GM19395 (cell line): ENCODE measurements around the gene GRAMD2B.
"Not testable (repeated sequence)": the region's sequence is repeated elsewhere in the genome, so short reads cannot be mapped to it uniquely, and the experiment has no call there.

Experiments used
- ATAC-seq: cut with Tn5 transposase; IDR thresholded peaks from one replicate; pipeline ENCODE4 v1.9.1; 2021; ENCODE audit warnings: mild to moderate bottlenecking, moderate library complexity; ENCODE audit not compliant: unreplicated experiment

GRAMD2B gene

GRCh38 chr5:126508251-126508961 lies 85.2 kb downstream of the GRAMD2B start:
- no peak for ATAC-seq

DNA sequence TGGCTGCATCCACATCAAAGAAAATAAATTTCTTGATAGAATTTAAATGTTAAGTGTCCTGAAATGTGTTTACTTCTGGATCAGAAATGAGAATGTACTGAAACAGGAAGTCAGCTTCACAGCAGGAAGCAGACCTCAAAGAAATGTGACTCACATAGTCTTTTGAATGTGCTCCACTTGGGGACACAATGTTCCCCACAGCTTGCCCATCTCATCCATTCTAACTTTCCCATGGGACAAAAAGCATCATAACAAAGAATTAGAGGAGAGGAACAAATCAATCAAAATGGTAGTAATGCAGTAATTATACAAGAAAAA lies 85.7 kb downstream of the GRAMD2B start:
- no peak for ATAC-seq

GRCh38 chr5:126509339-126509738 lies 86.1 kb downstream of the GRAMD2B start:
- ATAC-seq, result no peak

DNA sequence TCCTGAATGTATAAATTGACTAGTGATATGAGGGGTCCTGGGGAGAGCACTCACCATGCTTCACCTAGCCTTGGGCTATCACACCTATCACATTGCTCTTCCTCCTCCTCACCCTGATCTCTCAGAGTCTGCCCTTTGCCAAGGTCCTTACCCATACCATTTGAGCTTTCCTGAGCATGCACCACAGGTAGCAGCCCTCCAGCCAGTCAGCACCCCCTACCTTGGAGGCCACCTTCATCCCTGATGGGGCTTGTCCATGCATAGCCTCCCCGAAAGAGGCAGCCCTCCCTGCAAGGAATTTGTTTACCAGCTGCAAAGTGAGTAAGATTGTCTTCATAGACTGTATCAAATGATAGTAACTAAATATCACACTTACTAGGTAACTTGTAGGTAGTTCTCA lies 88.8 kb downstream of the GRAMD2B start:
- ATAC-seq, result no peak

DNA sequence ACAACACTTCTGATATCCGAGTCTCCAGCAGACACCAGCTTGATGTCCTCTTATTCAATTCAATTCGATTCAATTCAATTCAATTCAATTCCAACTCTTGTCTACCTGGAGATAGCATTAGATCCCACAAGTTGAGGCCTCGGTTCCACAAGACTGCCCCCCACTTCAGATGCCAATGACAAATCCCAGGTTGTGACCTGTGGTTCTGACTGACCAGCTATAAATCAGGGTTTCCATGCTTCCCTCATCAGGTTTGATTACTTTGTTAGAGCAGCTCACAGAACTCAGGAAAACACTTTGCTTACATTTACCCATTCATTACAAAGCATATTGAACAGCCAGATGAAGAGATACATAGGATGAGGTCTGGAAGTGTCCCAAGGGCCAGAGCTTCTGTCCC lies 89.2 kb downstream of the GRAMD2B start:
- no peak for ATAC-seq

DNA sequence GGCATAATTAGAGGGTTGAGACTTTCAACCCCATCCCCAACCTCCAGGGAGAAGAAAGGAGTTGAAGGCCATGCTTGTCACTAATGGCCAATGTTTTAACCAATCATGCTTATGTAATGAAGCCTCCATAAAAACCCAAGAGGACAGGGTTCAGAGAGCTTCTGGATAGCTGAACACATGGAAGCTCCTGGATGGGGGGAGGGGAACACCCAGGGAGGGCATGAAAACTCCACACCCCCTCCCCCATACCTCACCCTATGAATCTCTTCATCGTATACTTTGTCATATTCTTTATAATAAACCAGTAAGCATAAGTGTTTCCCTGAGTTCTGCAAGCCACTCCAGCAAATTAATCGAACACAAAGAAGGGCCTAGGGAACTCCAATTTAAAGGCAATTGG lies 90.1 kb downstream of the GRAMD2B start:
- ATAC-seq, result no peak

GRCh38 chr5:126513703-126514102 lies 90.5 kb downstream of the GRAMD2B start:
- no peak for ATAC-seq

GRCh38 chr5:126514131-126514557 lies 90.9 kb downstream of the GRAMD2B start:
- ATAC-seq, result no peak

DNA sequence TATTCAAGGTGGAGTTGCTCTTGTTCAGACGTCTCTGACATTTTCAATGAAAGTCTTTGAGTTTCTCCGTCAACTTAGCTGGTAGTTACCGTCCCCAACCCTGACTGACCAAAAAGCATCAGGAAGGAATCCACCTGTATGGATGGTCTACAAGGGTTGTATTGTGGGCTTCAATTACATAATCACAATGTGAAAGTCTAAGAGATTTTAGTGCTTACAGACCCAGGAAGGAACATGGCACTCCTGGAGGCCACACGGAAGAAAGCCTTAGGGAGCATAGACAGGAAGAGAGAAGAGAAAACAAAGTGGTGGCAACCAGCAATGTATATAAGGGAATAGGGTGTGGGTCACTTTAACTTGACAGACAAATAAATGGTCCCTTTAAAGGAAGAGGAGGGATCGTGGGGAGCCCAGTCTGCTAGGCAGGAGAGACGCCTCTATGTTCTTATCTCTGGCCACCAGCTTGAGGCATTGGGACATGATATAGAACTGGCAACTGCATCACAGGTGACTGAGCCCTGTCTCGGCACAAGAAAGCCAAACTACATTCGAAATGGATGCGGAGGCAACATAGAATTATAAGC lies 91.4 kb downstream of the GRAMD2B start:
- no peak for ATAC-seq

DNA sequence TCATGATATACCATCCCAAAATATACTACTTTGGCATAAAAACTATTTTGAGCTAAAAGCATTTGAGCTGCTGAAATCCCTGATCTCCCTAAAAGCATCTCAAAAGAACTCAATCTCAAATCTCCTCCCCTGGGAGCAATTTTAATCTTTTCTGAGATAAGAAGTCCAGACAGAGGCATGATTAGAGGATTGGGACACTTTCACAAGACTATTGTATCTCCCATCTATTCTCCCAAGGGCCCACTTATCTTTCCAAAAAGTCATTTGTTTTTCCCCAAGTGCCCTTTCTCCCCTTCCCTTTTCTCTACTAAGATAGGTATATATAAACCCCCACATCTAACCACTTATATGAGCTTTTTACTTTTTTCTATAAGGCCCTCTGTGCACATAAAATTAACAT lies 92.1 kb downstream of the GRAMD2B start:
- no peak for ATAC-seq

GRCh38 chr5:126516133-126516532 lies 92.9 kb downstream of the GRAMD2B start:
- ATAC-seq, result no peak

- ATAC-seq, result no peak
Measured at GRCh38 chr5:126516852-126517251, 93.6 kb downstream of the GRAMD2B start.

DNA sequence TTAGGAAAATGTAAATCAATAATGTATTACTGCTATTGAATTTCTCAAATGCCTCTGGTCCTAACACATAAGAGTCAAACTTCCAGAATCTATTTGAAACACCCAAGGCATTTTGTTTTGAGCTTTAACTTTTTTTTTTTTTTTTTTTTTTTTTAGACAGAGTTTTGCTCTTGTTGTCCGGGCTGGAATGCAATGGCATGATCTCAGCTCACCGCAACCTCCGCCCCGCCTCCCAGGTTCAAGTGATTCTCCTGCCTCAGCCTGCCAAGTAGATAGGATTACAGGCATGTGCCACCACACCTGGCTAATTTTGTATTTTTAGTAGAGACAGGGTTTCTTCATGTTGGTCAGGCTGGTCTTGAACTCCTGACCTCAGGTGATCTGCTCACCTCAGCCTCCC lies 96.0 kb downstream of the GRAMD2B start:
- not testable (repeated sequence) for ATAC-seq

DNA sequence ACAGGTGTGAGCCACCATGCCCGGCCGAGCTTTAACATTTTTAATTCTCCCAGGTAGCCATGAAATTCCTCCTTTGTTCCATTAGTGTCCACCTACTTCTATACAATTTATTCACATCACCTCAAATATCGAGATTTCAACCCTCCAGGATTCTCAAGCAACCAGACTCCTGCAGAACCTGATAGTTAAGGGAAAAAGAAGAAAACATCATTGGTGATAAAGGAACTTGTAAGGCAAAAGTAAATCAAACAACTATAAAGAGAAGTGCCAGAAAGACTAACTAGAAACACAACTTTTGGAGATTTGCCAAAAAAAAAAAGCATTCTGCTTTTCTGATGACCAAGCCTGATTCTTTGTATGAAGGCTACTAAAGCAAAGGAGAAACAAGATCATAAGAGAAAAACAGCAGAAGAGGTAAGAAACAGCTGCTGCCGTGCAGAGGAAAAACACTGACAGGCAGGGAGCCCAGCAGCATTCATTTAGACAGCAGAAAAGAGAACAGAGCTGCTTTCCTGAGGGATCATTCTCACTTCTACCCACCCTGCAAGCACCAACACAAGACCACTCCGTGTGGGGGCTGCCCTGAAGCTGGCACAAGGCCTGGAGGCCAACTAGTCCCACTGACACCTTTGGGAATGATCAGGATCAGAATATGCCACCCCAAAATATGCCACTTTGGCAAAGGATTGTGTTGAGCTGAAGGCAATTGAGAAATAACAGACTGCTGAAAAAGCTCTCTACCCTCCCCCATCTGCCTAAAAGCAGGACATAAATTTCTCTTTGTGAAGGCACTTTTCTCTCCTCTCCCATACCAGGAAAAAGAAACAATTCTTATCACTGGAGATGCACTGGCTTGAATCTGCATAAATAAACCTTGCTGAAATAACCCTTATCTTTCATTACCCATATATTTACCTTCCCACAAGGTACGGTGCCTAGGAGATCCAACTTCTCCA lies 96.7 kb downstream of the GRAMD2B start:
- no peak for ATAC-seq

GRCh38 chr5:126520593-126520953 lies 97.4 kb downstream of the GRAMD2B start:
- no peak for ATAC-seq

- no peak for ATAC-seq
Measured at GRCh38 chr5:126521130-126521529, 97.9 kb downstream of the GRAMD2B start.

DNA sequence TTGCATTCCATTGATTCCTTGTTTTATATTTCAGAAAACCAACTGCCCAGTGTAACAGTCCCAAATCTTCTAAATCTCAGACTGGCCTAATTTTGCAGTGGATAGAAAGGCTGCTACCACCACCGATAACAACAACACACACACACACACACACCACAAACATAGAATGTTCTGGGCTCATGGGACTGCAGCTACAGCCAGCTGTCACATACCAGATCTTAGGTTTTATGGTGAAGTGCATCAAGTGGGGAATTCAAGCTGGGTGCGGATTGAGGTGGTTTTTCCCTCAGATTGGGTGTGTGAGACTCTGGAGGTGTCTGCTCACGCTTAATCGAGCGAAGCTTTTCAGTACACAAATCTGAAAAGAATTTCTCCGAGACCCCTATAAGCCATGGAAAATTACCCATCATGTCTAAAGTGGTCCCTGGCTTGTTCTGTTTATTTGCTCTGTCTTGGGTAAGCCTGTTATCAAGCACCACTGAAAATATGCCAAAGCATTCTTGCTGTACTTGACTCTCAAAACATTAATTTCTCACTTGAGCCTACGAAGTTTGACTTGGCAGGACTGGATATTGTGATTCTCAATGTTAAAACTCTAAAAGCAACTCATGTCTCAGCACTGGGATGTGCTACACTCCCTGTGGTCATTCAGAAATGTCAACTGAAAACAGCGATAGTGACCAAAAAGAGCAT lies 100.8 kb downstream of the GRAMD2B start:
- no peak for ATAC-seq

DNA sequence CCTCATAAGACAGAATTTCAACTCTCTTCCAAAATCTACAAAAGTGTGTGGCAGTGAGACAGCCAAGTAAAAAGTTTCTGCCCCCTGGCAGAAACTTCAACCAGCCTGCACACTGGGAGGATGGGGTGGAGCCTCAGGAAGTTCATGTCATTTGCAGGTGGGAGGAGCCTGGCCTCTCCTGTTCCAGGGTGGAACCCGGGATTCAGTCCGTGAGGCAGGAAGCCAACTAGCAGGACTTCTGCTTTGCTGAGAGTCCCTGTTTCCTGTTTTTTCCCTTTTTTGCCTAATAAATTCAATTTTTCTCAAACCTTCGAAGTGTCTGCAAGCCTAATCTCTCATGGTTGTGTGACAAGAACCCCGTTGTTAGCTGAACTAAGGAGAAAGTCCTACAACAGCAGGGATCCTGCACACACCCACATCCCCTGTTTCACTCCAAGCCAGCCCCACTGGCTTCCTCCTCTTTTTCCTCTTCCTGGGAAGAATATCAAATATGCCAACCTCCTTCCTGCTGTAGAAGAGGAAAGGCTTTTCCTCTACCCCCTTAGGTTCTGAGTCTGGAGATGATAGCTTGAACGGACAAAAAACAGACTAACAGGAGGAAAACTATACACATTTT lies 102.5 kb downstream of the GRAMD2B start:
- no peak for ATAC-seq

- ATAC-seq, result no peak
Measured at GRCh38 chr5:126526493-126526892, 103.3 kb downstream of the GRAMD2B start.

DNA sequence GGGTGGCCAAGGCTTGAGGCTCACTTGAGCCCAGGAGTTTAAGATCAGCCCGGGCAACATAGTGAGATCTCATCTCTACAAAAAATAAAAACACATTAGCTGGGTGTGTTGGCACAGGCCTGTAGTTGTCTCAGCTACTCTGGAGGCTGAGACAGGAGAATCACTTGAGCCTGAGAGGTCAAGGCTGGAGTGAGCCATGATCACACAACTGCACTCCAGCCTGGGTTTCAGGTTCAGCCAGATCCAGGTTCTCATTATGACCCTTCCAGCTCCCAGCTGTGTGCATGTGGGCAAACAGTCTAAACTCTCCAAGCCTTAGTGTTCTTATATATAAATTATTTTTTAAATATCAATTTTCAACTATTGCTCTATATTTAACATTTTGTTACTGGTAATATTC lies 103.9 kb downstream of the GRAMD2B start:
- ATAC-seq, result no peak

DNA sequence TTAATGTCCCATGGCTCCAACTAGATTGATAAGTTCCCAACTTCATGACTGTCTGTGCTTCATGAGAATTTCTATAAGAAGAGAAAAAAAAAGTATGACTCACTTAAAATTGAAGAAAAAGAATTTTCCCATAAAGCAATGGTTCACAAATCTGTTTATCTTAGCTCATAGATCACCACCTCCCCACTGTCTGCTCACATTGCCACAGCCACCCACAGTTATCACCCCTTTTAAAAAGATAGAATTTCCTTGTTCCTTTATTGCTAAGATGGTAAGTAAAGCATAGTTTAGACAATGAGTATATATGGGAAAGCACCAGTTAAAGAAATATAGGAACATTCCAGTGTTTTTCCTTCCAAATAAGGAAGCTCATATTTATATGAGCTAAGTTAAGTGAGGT lies 104.7 kb downstream of the GRAMD2B start:
- no peak for ATAC-seq
